Suprapubic skin (tissue), 4 donors: ENCODE measurements around the gene SH3YL1. TPM values are rescaled to one million over a fixed set of nuclear protein-coding genes. Genes with fewer than 3 reads are reported as not detected.

Experiments used
- DNase-seq, 2 donors: peaks; one replicate each; pipeline ENCODE4 v3.0.0-alpha.2; 2019; ENCODE audit warnings: low spot score in 2 of 2
- H3K27ac ChIP-seq: fragments of 200-600 bp; sonication (generic); one replicate; pipeline ENCODE4 v1.5.1; 2019
- H3K27me3 ChIP-seq: fragments of 200-600 bp; sonication (generic); one replicate; pipeline ENCODE4 v1.5.1; 2019
- H3K36me3 ChIP-seq: fragments of 200-600 bp; sonication (generic); one replicate; pipeline ENCODE4 v1.5.1; 2019
- H3K4me1 ChIP-seq: fragments of 200-600 bp; sonication (generic); one replicate; pipeline ENCODE4 v1.5.1; 2019
- H3K4me3 ChIP-seq: fragments of 200-600 bp; sonication (generic); one replicate; pipeline ENCODE4 v1.5.1; 2019; ENCODE audit warnings: mild to moderate bottlenecking
- H3K9me3 ChIP-seq: fragments of 200-600 bp; sonication (generic); one replicate; pipeline ENCODE4 v1.5.1; 2019
- EP300 ChIP-seq: sonication (generic); formaldehyde crosslinking; IDR thresholded peaks from one replicate; pipeline ENCODE4 v1.6.1; 2017; ENCODE audit warnings: antibody characterized with exemption
- POLR2A ChIP-seq, 2 donors: fragments of 450-650 bp; IDR thresholded peaks; one replicate each; pipeline ENCODE4 v1.6.1; 2017; ENCODE audit warnings: antibody characterized with exemption in 2 of 2, mild to moderate bottlenecking in 2 of 2, moderate library complexity in 2 of 2
- POLR2AphosphoS5 ChIP-seq, 3 donors: sonication (generic); formaldehyde crosslinking; IDR thresholded peaks; one replicate each; pipeline ENCODE4 v1.6.1; 2017; ENCODE audit warnings: antibody characterized with exemption in 3 of 3
- WGBS: methylation state at CpG from one replicate; pipeline ENCODE4 v1.1.5; 2018; 5-methylcytosine and 5-hydroxymethylcytosine counted together
- total RNA-seq, 4 donors: library from RNA; depleted of rRNA; stranded (reverse); fragments of >200 nt; gene quantifications; one replicate each; pipeline ENCODE4 v1.1.0, GENCODE V29; 2016
- TF ChIP-seq, protein P1 (sequence below), 2 donors: fragments of 200-600 bp in 1 of 2; fragments of 450-650 bp in 1 of 2; sonication (generic) in 1 of 2; IDR thresholded peaks; one replicate each; pipeline ENCODE4 v1.5.1; 2016 to 2019; ENCODE audit warnings: antibody characterized with exemption in 2 of 2, mild to moderate bottlenecking in 1 of 2, moderate library complexity in 1 of 2

Gene SH3YL1
- total RNA-seq, 4 donors from 2014 or later = 104 to 119 (median 118) TPM

DNA sequence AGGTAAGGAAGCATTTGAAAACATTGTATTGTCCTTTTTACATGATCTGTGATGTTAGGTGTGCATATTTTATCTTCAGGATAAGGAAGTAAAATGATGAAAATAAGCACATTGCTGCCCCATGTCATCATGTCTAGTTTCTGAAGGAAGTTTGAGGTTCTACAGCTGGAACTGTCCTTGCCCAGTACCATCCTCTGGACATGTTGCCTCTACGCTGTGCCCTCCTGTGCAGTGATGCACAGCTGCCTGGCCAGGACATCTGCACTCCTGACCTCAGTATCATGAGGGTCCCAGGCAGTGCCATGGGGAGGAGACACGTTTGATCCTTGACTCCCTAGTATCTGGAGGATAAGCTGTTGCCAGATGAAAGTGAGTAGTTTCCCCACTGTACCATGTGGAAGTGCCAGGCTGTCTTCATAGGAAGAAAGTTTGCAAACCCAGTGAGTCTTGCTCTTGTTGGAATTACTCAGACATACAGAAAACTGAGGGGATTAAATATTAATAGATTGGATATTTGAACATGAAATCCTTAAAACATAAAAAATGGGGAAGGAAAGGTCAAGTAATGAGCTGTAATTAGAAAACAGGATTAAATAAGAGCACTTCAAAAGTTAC lies 14.6 kb upstream of the SH3YL1 start:
- Histone ChIP-seq H3K36me3 (peaks cover 83% of the 10 kb centered on the region), H3K27ac (no peak overlapping the region)

DNA sequence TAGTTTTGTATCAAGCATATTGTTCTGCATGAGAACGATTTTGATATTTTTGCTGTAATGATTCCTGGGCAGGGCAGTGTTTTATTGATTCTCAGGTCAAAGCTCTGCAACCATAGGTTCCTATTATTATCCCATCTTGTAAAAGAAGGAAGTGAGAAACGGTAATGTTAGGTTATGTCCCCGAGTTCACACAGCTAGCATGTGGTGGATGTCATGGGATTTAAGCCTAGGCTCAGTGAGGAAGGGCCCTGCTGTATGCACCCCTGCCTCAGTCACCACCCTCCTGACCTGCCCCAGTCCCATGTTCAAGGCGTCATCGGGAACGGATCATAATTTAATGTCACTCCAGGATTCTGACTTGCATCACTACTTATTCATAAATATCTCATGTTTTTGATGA lies 11.6 kb upstream of the SH3YL1 start:
- peaks cover 79% of the 10 kb centered on the region for H3K36me3 ChIP-seq
- no peaks in the 10 kb centered on the region for H3K9me3 ChIP-seq
- WGBS = 88% methylated on average over 6 of the region's 6 CpGs

More for the DNA sequence above, 14.6 kb upstream of the SH3YL1 start:
- Histone ChIP-seq H3K4me3 (no peak overlapping the region), H3K4me1 (no peaks in the 10 kb centered on the region), H3K9me3 (no peaks in the 10 kb centered on the region), H3K27me3 (no peaks in the 10 kb centered on the region)
- DNase-seq = no peak
- TF ChIP-seq POLR2AphosphoS5 (IDR thresholded peaks at IDR 0.05) = no peak
- 86% methylated on average over 2 of the region's 2 CpGs for WGBS

GRCh38 chr2:274503-274902 lies 10.7 kb upstream of the SH3YL1 start:
- no peak overlapping the region for H3K4me3 ChIP-seq
- peaks cover 69% of the 10 kb centered on the region for H3K36me3 ChIP-seq
- no peak overlapping the region for H3K27ac ChIP-seq
- WGBS = 98% methylated on average over 3 of the region's 3 CpGs
- no peaks in the 10 kb centered on the region for H3K27me3 ChIP-seq
- TF ChIP-seq, protein P1, sequence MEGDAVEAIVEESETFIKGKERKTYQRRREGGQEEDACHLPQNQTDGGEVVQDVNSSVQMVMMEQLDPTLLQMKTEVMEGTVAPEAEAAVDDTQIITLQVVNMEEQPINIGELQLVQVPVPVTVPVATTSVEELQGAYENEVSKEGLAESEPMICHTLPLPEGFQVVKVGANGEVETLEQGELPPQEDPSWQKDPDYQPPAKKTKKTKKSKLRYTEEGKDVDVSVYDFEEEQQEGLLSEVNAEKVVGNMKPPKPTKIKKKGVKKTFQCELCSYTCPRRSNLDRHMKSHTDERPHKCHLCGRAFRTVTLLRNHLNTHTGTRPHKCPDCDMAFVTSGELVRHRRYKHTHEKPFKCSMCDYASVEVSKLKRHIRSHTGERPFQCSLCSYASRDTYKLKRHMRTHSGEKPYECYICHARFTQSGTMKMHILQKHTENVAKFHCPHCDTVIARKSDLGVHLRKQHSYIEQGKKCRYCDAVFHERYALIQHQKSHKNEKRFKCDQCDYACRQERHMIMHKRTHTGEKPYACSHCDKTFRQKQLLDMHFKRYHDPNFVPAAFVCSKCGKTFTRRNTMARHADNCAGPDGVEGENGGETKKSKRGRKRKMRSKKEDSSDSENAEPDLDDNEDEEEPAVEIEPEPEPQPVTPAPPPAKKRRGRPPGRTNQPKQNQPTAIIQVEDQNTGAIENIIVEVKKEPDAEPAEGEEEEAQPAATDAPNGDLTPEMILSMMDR (IDR thresholded peaks at IDR 0.05) = no peak
- no peak for DNase-seq
- peaks cover 4% of the 10 kb centered on the region for H3K4me1 ChIP-seq
- no peaks in the 10 kb centered on the region for H3K9me3 ChIP-seq

More for the DNA sequence above, 11.6 kb upstream of the SH3YL1 start:
- DNase-seq = no peak
- Histone ChIP-seq H3K4me3 (no peak overlapping the region), H3K27ac (no peak overlapping the region), H3K27me3 (no peaks in the 10 kb centered on the region), H3K4me1 (no peaks in the 10 kb centered on the region)
- no peak for TF ChIP-seq POLR2A (IDR thresholded peaks at IDR 0.05)
- TF ChIP-seq POLR2AphosphoS5 (IDR thresholded peaks at IDR 0.05) = no peak
- no peak for TF ChIP-seq EP300
- TF ChIP-seq, protein P1 (IDR thresholded peaks at IDR 0.05) = no peak

DNA sequence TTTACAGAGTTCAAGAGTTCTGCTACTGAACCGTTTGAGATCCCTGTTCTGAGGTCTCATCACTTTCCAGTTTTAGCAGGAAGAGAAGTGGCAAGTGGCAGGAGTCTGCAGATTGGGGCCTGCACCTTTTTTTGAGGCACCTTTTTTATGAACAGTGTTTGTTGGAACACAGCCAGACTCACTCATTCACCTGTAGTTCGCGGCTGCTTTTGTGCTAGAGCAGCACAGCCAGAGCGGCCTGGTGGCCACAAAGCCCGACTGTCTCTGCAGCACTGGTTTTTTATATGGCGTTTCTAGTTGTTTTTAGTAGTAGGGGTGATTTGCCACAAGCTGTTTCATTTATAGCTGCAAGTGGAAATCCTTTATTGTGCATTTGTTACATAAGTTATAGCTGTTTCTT lies 9.5 kb upstream of the SH3YL1 start:
- Histone ChIP-seq H3K9me3 (no peaks in the 10 kb centered on the region), H3K27me3 (no peaks in the 10 kb centered on the region), H3K4me3 (no peak overlapping the region), H3K27ac (no peak overlapping the region), H3K36me3 (peaks cover 57% of the 10 kb centered on the region), H3K4me1 (peaks cover 8% of the 10 kb centered on the region)
- WGBS = 62% methylated on average over 6 of the region's 6 CpGs
- DNase-seq = no peak
- TF ChIP-seq POLR2A (IDR thresholded peaks at IDR 0.05) (no peak), EP300 (no peak), POLR2AphosphoS5 (IDR thresholded peaks at IDR 0.05) (no peak)
- TF ChIP-seq, protein P1 (IDR thresholded peaks at IDR 0.05) = no peak

- Histone ChIP-seq H3K27ac (no peak overlapping the region), H3K4me3 (no peak overlapping the region), H3K9me3 (no peaks in the 10 kb centered on the region), H3K27me3 (no peaks in the 10 kb centered on the region), H3K36me3 (peaks cover 43% of the 10 kb centered on the region), H3K4me1 (peaks cover 17% of the 10 kb centered on the region)
- TF ChIP-seq POLR2A (IDR thresholded peaks at IDR 0.05) (no peak), EP300 (no peak), POLR2AphosphoS5 (IDR thresholded peaks at IDR 0.05) (no peak)
- TF ChIP-seq, protein P1 (IDR thresholded peaks at IDR 0.05) = no peak
- WGBS = 96% methylated on average over 12 of the region's 12 CpGs
- DNase-seq = no peak
These were observed 8.1 kb upstream of the SH3YL1 start for GRCh38 chr2:271917-272316.

GRCh38 chr2:270861-271260 lies 7.0 kb upstream of the SH3YL1 start:
- TF ChIP-seq EP300 (no peak), POLR2AphosphoS5 (IDR thresholded peaks at IDR 0.05) (no peak), POLR2A (IDR thresholded peaks at IDR 0.05) (no peak)
- TF ChIP-seq, protein P1 (IDR thresholded peaks at IDR 0.05) = no peak
- Histone ChIP-seq H3K9me3 (no peaks in the 10 kb centered on the region), H3K27me3 (no peaks in the 10 kb centered on the region), H3K4me3 (no peak overlapping the region), H3K4me1 (peaks cover 23% of the 10 kb centered on the region), H3K27ac (no peak overlapping the region), H3K36me3 (peaks cover 33% of the 10 kb centered on the region)
- 96% methylated on average over 4 of the region's 4 CpGs for WGBS
- DNase-seq = no peak
